HT1080 (cell line): ENCODE data around the gene CELF3. TPM values are rescaled to one million over a fixed set of nuclear protein-coding genes. Genes with fewer than 3 reads are reported as not detected.

Source experiments
- DNase-seq: peaks from one replicate; pipeline ENCODE4 v3.0.0-alpha.2; 2015; ENCODE audit warnings: low read depth
- total RNA-seq: library from RNA; depleted of rRNA; stranded (reverse); fragments of >200 nt; shearing (Covaris generic); gene quantifications from 2 replicates; pipeline ENCODE4 v1.2.3, GENCODE V29; 2014

The CELF3 gene
- total RNA-seq, 1 experiment from 2014 or later = not detected

DNA sequence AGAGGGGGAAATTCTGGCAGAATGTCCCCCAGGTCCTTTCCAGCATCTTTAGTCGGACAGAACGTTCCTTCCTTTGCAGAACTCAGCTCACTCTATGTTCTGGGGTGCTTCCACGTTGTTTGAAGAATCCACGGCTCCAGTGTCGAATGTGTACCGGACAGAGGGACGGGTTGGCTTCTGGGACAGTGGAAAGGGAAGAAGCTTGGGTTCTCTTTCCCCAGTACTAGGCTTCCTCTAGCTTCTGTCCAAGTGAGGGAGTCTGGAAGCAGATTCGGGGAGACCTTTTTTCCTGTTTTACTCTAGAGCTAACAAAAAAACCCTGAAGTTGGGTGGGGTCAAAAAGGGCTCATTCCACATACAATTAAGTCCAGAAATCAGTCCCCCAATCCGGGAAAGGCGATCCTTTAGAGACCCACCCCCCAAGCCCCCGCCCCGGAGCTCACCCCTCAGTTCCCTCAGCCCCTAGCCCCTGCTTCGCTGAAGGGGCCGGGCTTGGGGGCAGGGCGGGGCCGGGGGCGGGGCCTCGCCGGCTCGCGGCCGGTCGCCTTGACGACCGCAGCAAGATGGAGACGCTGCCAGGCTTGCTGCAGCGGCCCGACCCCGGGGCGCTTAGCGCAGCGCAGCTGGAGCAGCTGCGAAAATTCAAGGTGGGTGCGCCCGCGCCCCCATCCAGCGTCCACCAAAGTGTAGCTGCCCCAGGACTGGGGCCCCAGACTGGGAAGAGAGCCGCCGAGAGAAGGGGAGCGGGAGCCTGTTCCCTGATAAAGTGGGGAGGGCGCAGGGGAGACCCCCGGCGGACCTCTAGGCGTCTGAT is 4.6 kb upstream of the CELF3 start, which contains the start of gene RIIAD1:
RIIAD1 (plus strand) TSS at position 549 of the 814 bp plus-strand sequence; CDS start at position 564, 15 bp downstream.
- DNase-seq = no peak

DNA sequence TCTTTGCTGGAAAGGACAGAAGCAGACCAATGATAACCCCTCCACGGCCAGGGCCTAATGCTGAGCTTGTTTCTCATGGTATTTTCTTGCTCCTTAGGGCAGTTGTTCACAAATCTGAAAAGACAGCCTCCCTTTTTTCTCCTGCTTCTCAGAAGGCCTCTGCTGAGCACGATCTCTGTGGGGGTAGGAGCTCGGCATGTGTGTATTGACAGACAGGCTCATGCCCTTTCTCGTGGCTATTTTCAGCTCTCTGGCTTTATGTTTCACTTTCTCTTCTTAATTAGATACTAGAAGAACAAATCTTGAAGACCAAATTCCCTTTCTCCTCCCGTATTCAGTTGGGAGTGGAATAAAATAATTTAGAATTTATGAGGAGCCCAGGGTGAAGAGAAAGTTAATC is 4.0 kb upstream of the CELF3 start:
- DNase-seq = no peak

DNA sequence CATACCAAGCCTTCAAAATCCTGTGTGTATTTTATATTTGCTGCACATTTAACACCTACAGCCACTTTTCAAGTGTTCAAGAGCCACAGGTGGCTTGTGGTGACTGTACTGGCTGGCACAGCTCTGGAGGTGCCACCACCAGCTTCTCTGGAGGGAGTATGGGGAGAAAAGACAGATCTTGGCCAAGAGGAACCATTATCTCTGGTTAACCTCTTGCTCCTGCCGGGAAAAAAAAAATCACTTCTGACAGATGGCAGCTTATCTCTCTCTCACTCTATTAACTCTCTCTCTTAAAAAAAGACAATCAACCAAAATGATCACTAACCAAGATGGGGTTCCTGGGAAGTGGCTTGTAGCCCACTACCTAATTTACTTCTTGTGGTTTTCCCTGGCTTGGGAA is 3.5 kb upstream of the CELF3 start:
- DNase-seq = no peak

- no peak for DNase-seq
These were observed 2.1 kb upstream of the CELF3 start for GRCh38 chr1:151718666-151719065.

DNA sequence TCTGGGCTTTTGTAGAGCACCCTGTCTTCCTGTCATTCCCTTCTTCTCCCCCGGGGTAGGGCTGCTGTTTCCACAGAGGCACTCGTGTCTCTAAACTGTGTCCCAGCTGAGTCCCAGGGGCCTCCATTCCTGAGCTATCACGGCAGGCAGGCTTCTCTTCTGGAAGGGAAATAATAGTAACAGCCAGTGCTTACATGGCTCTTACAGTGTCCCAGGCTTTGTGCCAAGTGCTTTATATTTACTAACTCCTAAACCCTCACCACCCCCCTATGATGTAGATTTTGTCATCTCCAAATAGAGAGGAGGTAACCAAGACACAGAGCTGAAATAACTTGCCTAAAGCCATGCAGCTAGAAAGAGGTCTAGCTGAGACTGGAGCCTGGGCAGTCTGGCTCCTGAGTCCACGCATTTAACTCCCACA is 1.4 kb upstream of the CELF3 start:
- no peak for DNase-seq

GRCh38 chr1:151716405-151716762 is 219 bp downstream of the CELF3 start:
- DNase-seq = no peak

DNA sequence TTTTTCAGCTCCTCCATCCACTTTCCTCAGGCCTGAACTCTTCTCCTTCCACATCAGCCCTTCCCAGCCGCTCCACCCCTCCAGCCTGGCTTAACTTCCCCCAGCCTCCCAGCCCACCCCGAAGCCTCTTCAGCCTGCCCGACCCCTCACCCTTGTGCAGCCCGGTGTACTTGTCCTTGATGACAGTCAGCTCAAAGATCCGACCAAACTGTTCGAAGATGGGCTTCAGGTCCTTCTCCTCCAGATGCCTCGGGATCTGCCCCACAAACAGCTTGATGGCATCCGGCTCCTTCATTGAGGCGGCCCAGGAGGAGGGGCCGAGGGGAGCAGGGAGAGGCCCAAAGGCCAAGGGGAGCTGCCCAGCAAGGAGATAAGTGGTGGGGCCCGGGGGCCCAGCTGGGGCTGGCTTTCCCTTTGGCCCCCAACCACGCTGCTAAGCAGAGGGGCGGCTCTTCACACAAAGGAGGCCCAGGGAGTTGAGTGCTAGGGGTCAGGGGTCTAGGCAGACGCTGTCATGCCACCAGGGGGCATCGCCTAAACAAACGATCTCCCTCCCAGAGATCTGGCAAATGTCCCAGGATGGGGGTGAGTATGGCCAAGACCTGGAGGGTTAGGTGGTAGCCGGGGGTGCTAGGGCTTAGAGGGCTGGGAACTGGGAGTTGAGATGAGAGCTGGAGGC is 738 bp downstream of the CELF3 start:
- DNase-seq = no peak

DNA sequence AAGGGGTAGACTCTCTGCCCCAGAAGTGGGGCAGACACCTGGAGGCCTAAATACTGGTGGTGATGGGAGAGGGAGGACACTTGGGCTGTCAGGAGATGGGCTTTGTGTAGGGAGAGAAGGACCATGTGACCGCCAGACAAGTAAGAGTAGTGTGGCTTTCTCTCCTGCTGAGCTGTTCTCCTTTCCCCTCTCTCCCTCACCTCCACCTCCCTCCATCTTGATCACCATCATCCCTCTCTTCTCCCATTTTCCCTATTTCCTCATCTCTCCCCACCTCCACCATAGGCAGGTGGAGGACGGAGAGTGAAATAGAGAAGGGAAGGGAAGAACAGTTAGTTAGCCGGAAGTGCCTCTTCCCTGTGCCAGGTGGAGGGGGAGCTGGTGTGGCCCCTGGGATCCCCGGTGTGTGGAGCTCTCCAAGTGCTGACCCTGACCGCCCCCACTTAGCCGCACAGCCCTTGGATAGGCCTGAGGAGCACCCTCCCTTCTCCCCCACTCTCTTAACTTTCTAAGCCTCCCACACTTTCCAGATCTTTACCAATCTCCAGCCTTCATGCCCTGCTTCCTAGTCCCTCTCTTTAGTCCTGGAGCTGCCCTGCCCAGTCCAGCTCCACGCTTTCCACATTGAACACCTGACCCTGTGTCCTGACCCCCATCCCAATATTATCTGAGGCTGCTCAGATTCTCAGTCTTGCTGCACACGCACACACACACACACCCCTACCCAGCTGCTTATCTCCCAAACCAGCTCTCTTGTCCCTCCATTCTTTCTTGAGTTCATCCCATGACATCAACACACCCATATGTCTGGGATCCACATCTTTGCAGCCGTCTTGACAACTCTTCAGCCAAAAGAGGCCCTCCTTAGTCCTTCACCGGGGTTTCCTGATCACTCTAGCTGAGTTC is 1.5 kb downstream of the CELF3 start:
- DNase-seq = no peak

DNA sequence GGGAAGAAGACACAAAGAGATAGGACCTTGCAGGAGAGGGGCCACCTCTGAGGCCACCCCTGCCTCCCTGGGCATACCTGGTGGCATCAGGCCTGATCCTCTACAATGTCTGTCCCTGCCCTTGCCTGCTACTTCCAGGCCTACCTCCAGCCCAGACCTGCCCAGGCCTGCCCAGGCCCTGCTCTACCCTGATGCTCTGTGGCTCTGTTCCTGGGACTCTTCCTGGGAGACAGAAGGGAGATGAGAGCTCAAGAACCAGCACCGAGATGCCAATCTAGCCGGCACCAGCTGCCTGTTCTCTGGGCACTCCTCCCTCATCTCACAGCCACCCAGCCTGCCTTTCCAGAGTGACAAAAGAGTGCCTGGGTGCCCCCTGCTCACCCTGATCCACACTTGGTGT is 2.7 kb downstream of the CELF3 start:
- DNase-seq = no peak

DNA sequence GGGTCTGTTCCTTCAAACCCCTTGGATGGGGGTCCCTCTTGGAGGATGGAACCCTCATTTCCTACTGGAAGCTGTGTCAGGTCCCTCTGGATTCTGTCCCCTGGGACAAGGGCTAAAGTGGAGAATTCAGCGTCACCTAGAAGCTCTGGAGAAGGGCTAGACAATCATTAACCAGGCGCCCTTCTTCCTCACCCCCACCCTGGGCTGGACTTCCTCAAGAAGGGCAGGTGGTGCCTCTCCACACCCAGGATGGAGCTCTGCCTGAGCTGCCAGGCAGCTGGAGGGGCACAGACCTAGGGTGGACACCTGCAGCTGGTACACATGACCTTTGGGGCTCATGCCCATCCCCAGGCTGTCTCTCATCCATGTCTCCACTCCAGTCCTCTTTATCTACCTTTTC is 3.6 kb downstream of the CELF3 start:
- no peak for DNase-seq

DNA sequence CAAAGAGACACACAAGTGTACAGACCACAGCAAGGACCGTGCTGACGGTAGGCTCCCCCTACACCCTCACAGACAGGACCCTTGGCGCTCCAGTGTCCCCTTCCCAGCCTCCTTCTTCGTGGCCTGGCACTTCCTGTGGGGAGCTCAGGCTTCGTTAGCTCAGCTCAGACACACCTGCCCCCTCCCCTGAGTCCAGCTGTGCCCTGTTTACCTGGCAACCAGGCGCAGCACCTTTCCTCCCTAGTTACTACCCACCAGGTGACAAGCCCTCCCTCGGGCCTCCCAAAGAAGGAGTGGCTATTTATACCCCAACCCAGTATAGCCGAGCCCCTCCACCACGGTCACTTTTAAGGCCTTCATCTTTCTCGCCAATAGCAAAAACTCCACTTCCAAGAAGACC is 4.7 kb downstream of the CELF3 start:
- DNase-seq = no peak

- DNase-seq = no peak
These were observed 5.4 kb downstream of the CELF3 start for GRCh38 chr1:151711044-151711800.

GRCh38 chr1:151710187-151710840 is 6.3 kb downstream of the CELF3 start:
- peak; percentile 42 for DNase-seq

- DNase-seq = no peak
These were observed 7.7 kb downstream of the CELF3 start for GRCh38 chr1:151708891-151709290.

- no peak for DNase-seq
These were observed 9.0 kb downstream of the CELF3 start for GRCh38 chr1:151707541-151708065.

DNA sequence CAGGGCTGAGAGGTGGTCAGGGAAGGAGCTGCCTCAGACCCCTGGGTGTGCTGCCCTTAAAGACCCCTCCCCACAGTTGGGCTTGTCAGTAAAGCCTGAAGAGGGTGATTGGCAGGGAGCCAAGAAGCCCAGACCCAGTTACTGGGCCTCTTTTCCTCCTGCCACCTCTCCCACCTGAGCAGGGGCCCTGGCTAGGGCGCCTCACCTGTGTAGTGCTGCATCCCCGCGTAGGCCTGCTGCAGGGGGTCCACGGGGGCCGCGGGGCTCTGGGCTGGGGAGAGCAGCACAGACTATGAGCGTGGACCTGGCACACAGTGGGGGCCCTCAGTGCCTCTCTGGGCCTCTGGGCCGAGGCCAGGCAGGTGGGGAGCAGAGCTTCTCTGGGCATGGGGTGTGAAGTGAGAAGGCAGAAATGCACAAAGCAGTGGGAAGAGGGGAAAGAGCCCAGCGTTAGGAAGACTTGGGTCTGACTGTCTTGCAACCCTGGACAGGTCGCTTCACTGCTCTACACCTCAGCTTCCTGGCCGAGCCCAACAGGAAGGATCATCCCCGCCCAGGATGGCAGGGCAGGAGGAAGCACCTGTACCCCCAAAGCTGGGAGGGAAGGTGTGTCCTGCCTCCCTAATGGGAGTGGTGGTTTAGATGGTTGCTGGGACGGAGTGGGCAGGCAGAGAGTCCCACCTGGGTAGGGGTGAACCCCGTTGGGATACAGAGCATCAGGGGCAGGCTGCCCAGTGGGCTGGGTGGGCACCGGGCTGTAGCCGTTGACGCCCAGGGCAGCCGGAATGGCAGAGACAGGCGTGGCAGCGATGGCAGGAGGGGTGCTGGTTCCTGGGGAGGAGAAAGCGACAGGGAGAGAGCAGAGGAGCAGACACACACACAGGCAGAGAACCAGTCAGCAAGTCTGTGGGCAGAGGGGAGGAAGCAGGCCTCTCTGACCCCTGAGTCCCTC is 9.9 kb downstream of the CELF3 start:
- no peak for DNase-seq

- peak; percentile 14 for DNase-seq
These were observed 10.7 kb downstream of the CELF3 start for GRCh38 chr1:151705753-151706463.

DNA sequence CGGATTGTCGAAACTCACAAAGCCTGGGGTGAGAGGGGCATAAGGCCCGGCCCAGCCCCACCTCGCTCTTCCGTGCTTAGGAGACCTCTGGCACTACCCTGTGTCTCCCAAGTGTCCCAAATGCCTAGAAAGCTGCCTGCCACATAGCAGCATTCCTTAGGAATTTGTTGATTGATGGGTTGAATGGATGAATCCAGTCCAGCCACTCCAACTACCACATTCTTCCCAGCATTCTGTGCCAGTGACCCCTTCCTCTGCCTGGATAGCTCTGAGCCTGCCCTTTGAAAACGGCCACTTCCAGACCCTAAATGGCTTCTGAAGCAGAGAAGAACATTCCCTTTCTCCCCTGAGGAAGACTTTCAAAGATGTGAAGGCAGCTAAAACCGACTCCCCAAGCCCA is 11.5 kb downstream of the CELF3 start:
- DNase-seq = no peak
